GM23248 (cell line): Measurements from ENCODE around the gene LRRC30. TPM values are rescaled to one million over a fixed set of nuclear protein-coding genes. Genes with fewer than 3 reads are reported as not detected.

Experiments used
- DNase-seq: peaks from one replicate; pipeline ENCODE4 v3.0.0-alpha.2; 2015
- H2AFZ ChIP-seq: fragments of 200-600 bp; sonication (generic); 2 replicates; pipeline ENCODE4 v1.6.1; 2016; ENCODE audit warnings: antibody characterized with exemption
- H3F3A ChIP-seq: fragments of 200-600 bp; sonication (generic); 2 replicates; pipeline ENCODE4 v1.6.1; 2016; ENCODE audit warnings: mild to moderate bottlenecking, antibody characterized with exemption, mixed run types; ENCODE audit not compliant: insufficient read depth
- H3K27ac ChIP-seq: fragments of 200-600 bp; sonication (generic); 2 replicates; pipeline ENCODE4 v1.5.1; 2016; ENCODE audit warnings: mild to moderate bottlenecking
- H3K27me3 ChIP-seq: fragments of 200-600 bp; sonication (generic); replicated peaks from 2 replicates; pipeline ENCODE4 v1.6.1; 2016; ENCODE audit warnings: mild to moderate bottlenecking; ENCODE audit not compliant: insufficient read depth
- H3K36me3 ChIP-seq: fragments of 200-600 bp; sonication (generic); 2 replicates; pipeline ENCODE4 v1.6.1; 2016; ENCODE audit warnings: low read depth, mild to moderate bottlenecking
- H3K4me1 ChIP-seq: fragments of 200-600 bp; sonication (generic); 2 replicates; pipeline ENCODE4 v1.6.1; 2016; ENCODE audit warnings: mild to moderate bottlenecking; ENCODE audit not compliant: insufficient read depth
- H3K4me2 ChIP-seq: fragments of 200-600 bp; sonication (generic); one replicate; pipeline ENCODE4 v1.6.1; 2016; ENCODE audit warnings: mild to moderate bottlenecking; ENCODE audit not compliant: unreplicated experiment
- H3K4me3 ChIP-seq: fragments of 200-600 bp; sonication (generic); 2 replicates; pipeline ENCODE4 v1.5.1; 2016; ENCODE audit warnings: mild to moderate bottlenecking
- H3K79me2 ChIP-seq: fragments of 200-600 bp; sonication (generic); 2 replicates; pipeline ENCODE4 v1.6.1; 2016; ENCODE audit warnings: mild to moderate bottlenecking; ENCODE audit not compliant: insufficient read depth
- H3K9ac ChIP-seq: fragments of 200-600 bp; sonication (generic); 2 replicates; pipeline ENCODE4 v1.6.1; 2016; ENCODE audit warnings: mild to moderate bottlenecking
- H3K9me2 ChIP-seq: fragments of 200-600 bp; sonication (generic); 2 replicates; pipeline ENCODE4 v1.6.1; 2016; ENCODE audit warnings: mixed run types, mild to moderate bottlenecking, moderate library complexity; ENCODE audit not compliant: insufficient read depth
- H3K9me3 ChIP-seq: fragments of 200-600 bp; sonication (generic); one replicate; pipeline ENCODE4 v1.6.1; 2017; ENCODE audit warnings: low read depth
- H4K20me1 ChIP-seq: fragments of 200-600 bp; sonication (generic); 2 replicates; pipeline ENCODE4 v1.6.0; 2016; ENCODE audit not compliant: insufficient read depth
- EZH2 ChIP-seq: fragments of 200-600 bp; sonication (generic); IDR thresholded peaks from 2 replicates; pipeline ENCODE4 v1.6.1; 2018; ENCODE audit warnings: antibody characterized with exemption, mild to moderate bottlenecking; ENCODE audit not compliant: insufficient read depth, poor library complexity, severe bottlenecking
- EZH2phosphoT487 ChIP-seq: fragments of 200-600 bp; sonication (generic); IDR thresholded peaks from 2 replicates; pipeline ENCODE4 v1.6.1; 2018; ENCODE audit warnings: antibody characterized with exemption, moderate library complexity, mild to moderate bottlenecking, low read depth; ENCODE audit not compliant: insufficient read depth
- WGBS, 2 experiments: methylation state at CpG; one replicate each; pipeline ENCODE4 v1.1.6; 2015 to 2017; ENCODE audit warnings: low lambda C conversion rate in 2 of 2, low coverage in 1 of 2; ENCODE audit errors: missing lambda C conversion rate in 2 of 2; 5-methylcytosine and 5-hydroxymethylcytosine counted together
- in situ Hi-C: fragments of 300-500 bp; cut with MboI; formaldehyde crosslinking; loops from 2 replicates; pipeline ENCODE4 v1.15.0; 2020
- polyA plus RNA-seq: library from polyadenylated mRNA; unstranded; fragments of >200 nt; fragmentation: Nextera tagmentation; extraction: Ambion mirVana; gene quantifications from 2 replicates; pipeline ENCODE4 v1.2.1, GENCODE V29; 2016
- total RNA-seq: library from RNA; depleted of rRNA; stranded (reverse); fragments of >200 nt; shearing (Covaris generic); gene quantifications from 2 replicates; pipeline ENCODE4 v1.2.3, GENCODE V29; 2014; rRNA removed

Gene LRRC30
- total RNA-seq (not detected in 2 replicates), polyA plus RNA-seq (not detected in 2 replicates)

DNA sequence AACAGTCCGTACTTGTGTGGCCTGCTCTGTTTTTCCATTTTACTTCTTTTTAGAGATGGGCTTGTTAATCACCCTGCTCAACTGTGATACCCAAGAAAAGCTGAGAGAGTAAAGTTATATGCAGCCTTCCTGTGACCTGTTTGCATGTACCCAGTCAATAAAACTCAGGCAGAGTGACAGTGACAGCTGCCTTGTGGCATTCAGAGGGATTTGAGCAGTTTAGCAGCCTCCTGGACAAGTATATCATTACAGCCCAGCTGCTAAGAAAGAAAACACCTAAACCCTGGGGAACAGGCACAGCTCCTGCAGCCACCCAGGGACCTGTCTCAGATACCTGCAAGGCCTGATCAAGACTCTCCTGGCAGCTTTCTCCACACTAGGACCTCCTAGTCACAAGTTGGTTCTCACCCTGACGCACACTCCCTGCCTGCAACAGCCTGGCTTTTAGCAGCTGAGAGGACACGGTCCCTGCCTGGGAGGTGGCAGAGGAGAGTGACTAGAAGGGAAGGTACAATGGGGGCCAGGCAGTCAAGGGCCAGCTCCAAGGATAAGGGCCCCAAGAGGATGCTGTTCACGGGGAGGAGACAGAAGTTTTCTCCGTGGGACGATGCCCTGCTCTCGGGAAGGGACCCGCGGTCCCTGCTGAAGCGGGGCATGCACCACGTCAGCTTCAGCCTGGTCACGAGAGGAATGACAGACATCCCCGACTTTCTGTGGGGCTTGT lies at the start of gene LRRC30:
LRRC30 (plus strand) TSS at position 464 of the 724 bp plus-strand sequence; CDS start at position 514, 50 bp downstream.
- H3K4me1 ChIP-seq, result no peaks in the 10 kb centered on the region
- H3F3A ChIP-seq, result no peaks in the 10 kb centered on the region
- no peaks in the 10 kb centered on the region for H3K36me3 ChIP-seq
- H3K9me3 ChIP-seq, result no peaks in the 10 kb centered on the region
- 61 to 75% methylated on average over 6 to 13 of the region's 13 CpGs for WGBS, 2 experiments
- no peaks in the 10 kb centered on the region for H4K20me1 ChIP-seq
- no peak within 1 kb of the TSS for H2AFZ ChIP-seq
- H3K79me2 ChIP-seq, result no peaks in the 10 kb centered on the region
- H3K9ac ChIP-seq, result no peak within 1 kb of the TSS
- no peak for DNase-seq
- in situ Hi-C loops, result no loop called here
- TF ChIP-seq EZH2 (no peak), EZH2phosphoT487 (no peak)
- no peak within 1 kb of the TSS for H3K4me3 ChIP-seq
- peaks cover 4% of the 10 kb centered on the region for H3K27me3 ChIP-seq
- no peaks in the 10 kb centered on the region for H3K9me2 ChIP-seq
- no peak within 1 kb of the TSS for H3K27ac ChIP-seq
- no peak within 1 kb of the TSS for H3K4me2 ChIP-seq

GRCh38 chr18:7185701-7186100 lies 45.2 kb upstream of the LRRC30 start:
- no peak for DNase-seq
- H3K79me2 ChIP-seq, result no peaks in the 10 kb centered on the region
- 67 to 73% methylated on average over 3 of the region's 3 CpGs for WGBS, 2 experiments
- H3K27ac ChIP-seq, result no peak overlapping the region
- no peak overlapping the region for H3K4me3 ChIP-seq
- H4K20me1 ChIP-seq, result no peaks in the 10 kb centered on the region
- in situ Hi-C loops, result loop anchor here (25.0 kb wide), 1 partner anchor 623 kb away; no protein-coding TSS in a partner anchor
- H3F3A ChIP-seq, result no peaks in the 10 kb centered on the region
- H2AFZ ChIP-seq, result no peak overlapping the region
- H3K4me1 ChIP-seq, result no peaks in the 10 kb centered on the region
- H3K9ac ChIP-seq, result no peak overlapping the region
- H3K4me2 ChIP-seq, result no peak overlapping the region
- TF ChIP-seq EZH2phosphoT487 (no peak), EZH2 (no peak)
- no peaks in the 10 kb centered on the region for H3K9me2 ChIP-seq
- H3K27me3 ChIP-seq, result no peaks in the 10 kb centered on the region; the same call in 1 of the 2 replicates
- no peaks in the 10 kb centered on the region for H3K36me3 ChIP-seq
- H3K9me3 ChIP-seq, result no peaks in the 10 kb centered on the region

- WGBS, 2 experiments, result 64% methylated on average over 2 of the region's 2 CpGs
- Histone ChIP-seq H3K9me2 (no peaks in the 10 kb centered on the region), H3K79me2 (no peaks in the 10 kb centered on the region), H3K9me3 (no peaks in the 10 kb centered on the region), H3K4me2 (no peak overlapping the region), H3K36me3 (no peaks in the 10 kb centered on the region), H3K4me3 (no peak overlapping the region), H3K4me1 (no peaks in the 10 kb centered on the region), H2AFZ (no peak overlapping the region), H3K9ac (no peak overlapping the region), H3F3A (no peaks in the 10 kb centered on the region), H3K27me3 (no peaks in the 10 kb centered on the region; the same call in 1 of the 2 replicates), H4K20me1 (no peaks in the 10 kb centered on the region), H3K27ac (no peak overlapping the region)
- in situ Hi-C loops, result loop anchor here (25.0 kb wide), 1 partner anchor 628 kb away; no protein-coding TSS in a partner anchor
- DNase-seq, result no peak
- TF ChIP-seq EZH2 (no peak), EZH2phosphoT487 (no peak)
These were observed 40.2 kb upstream of the LRRC30 start for GRCh38 chr18:7190547-7191156.

- Histone ChIP-seq H3K4me3 (no peak overlapping the region), H3K9me2 (no peaks in the 10 kb centered on the region), H3K9me3 (no peaks in the 10 kb centered on the region), H3K27me3 (no peaks in the 10 kb centered on the region; the same call in 1 of the 2 replicates), H4K20me1 (no peaks in the 10 kb centered on the region), H2AFZ (no peak overlapping the region), H3K4me1 (no peaks in the 10 kb centered on the region), H3K4me2 (no peak overlapping the region), H3F3A (no peaks in the 10 kb centered on the region), H3K27ac (no peak overlapping the region), H3K9ac (no peak overlapping the region), H3K36me3 (no peaks in the 10 kb centered on the region), H3K79me2 (no peaks in the 10 kb centered on the region)
- in situ Hi-C loops, result loop anchor here (25.0 kb wide), 1 partner anchor 629 kb away; no protein-coding TSS in a partner anchor
- DNase-seq, result no peak
- TF ChIP-seq EZH2phosphoT487, result no peak
- TF ChIP-seq EZH2, result no peak
- 77 to 88% methylated on average over 2 of the region's 2 CpGs for WGBS, 2 experiments
These were observed 39.2 kb upstream of the LRRC30 start for GRCh38 chr18:7191736-7192135.
